MCF 10A (cell line): ENCODE data around the gene BCL2. TPM values are rescaled to one million over a fixed set of nuclear protein-coding genes. Genes with fewer than 3 reads are reported as not detected.

Source experiments
- BruUV-seq: library from RNA; stranded (reverse); fragments of 400-500 nt; replicated peaks from 2 replicates; lab custom pipeline; 2021; lab: Mats Ljungman, UMichigan
- CTCF ChIA-PET: fragments of 300-600 bp; sonication (Branson Sonifier 250); formaldehyde crosslinking; extraction: SDS; loops from one replicate; lab custom pipeline; 2021; ENCODE audit warnings: antibody characterized with exemption, inconsistent platforms; lab: Yijun Ruan, JAX
- POLR2A ChIA-PET: fragments of 300-600, 350-650 bp; sonication (Branson Sonifier 250); formaldehyde crosslinking; extraction: SDS; loops from one replicate; lab custom pipeline; 2020; ENCODE audit warnings: antibody characterized with exemption, inconsistent platforms; lab: Yijun Ruan, JAX
- DNase-seq: peaks from one replicate; pipeline ENCODE4 v3.0.0-alpha.2; 2018; ENCODE audit not compliant: unreplicated experiment
- H3K27ac Mint-ChIP-seq: one replicate; pipeline ENCODE4 v1.8.0; 2022; ENCODE audit warnings: mild to moderate bottlenecking, low read depth, mixed read lengths; ENCODE audit not compliant: unreplicated experiment
- H3K27me3 Mint-ChIP-seq: one replicate; pipeline ENCODE4 v1.8.0; 2022; ENCODE audit warnings: mixed read lengths; ENCODE audit not compliant: insufficient read depth, unreplicated experiment
- H3K36me3 Mint-ChIP-seq: one replicate; pipeline ENCODE4 v1.8.0; 2022; ENCODE audit warnings: mild to moderate bottlenecking, moderate library complexity, mixed read lengths; ENCODE audit not compliant: insufficient read depth, unreplicated experiment
- H3K4me1 Mint-ChIP-seq: one replicate; pipeline ENCODE4 v1.8.0; 2022; ENCODE audit warnings: mixed read lengths; ENCODE audit not compliant: insufficient read depth, unreplicated experiment
- H3K4me3 Mint-ChIP-seq: one replicate; pipeline ENCODE4 v1.8.0; 2022; ENCODE audit warnings: mild to moderate bottlenecking, moderate library complexity, mixed read lengths; ENCODE audit not compliant: unreplicated experiment
- H3K9me3 Mint-ChIP-seq: one replicate; pipeline ENCODE4 v1.8.0; 2022; ENCODE audit warnings: mixed read lengths; ENCODE audit not compliant: unreplicated experiment
- CTCF ChIP-seq: fragments of 200-600 bp; IDR thresholded peaks from one replicate; pipeline ENCODE4 v1.8.0; 2022; ENCODE audit warnings: antibody characterized with exemption, mild to moderate bottlenecking; ENCODE audit not compliant: unreplicated experiment
- intact Hi-C: fragments of 100-400 bp; cut with micrococcal nuclease; formaldehyde crosslinking; loops from 2 replicates; pipeline ENCODE4 v1.14.1; 2022
- total RNA-seq: library from RNA; stranded (reverse); gene quantifications from 2 replicates; pipeline ENCODE4 v1.2.3, GENCODE V29; 2022

Gene BCL2
- total RNA-seq, 1 experiment from 2014 or later: 3.0 TPM

DNA sequence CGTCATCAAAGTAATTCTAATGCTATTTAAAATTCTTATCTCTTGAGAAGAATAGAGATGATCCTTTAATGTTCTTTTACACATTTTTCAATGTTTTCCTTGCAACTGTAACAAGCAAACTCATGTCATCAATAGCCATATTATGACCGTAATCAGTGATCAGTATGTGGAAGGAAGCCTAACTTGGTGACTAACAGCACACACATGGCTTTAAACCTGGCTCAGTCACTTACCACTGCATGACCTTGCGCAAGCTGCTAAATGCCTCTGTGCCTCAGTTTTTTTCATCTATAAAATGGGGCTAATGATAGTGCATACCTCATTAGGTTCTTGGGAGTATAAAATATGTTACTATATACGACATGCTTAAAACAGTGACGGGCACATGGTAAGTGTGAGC lies 149.7 kb downstream of the BCL2 start:
- no peak for TF ChIP-seq CTCF
- no TSS peak for BruUV-seq
- ChIA-PET POLR2A (interaction anchor here (1.1 kb wide), 1 partner anchor 14 kb away, joined by 3 read pairs; no protein-coding TSS in a partner anchor), CTCF (interaction anchor here (1.3 kb wide), 1 partner anchor 17 kb away, joined by 3 read pairs; no protein-coding TSS in a partner anchor)
- Mint-ChIP-seq H3K9me3 (no peaks in the 10 kb centered on the region), H3K27ac (no peak overlapping the region), H3K4me1 (no peaks in the 10 kb centered on the region), H3K36me3 (no peaks in the 10 kb centered on the region), H3K4me3 (no peak overlapping the region), H3K27me3 (no peaks in the 10 kb centered on the region)
- DNase-seq: no peak
- intact Hi-C loops: no loop called here

- intact Hi-C loops: no loop called here
- no TSS peak for BruUV-seq
- H3K4me3 Mint-ChIP-seq: no peak overlapping the region
Measured at GRCh38 chr18:63168287-63168686, 151.3 kb downstream of the BCL2 start.

GRCh38 chr18:63166142-63166541 lies 153.4 kb downstream of the BCL2 start:
- intact Hi-C loops: no loop called here
- no peak overlapping the region for H3K4me3 Mint-ChIP-seq
- BruUV-seq: no TSS peak
- DNase-seq: no peak
- H3K27ac Mint-ChIP-seq: no peak overlapping the region
- ChIA-PET CTCF (interaction anchor here (0.7 kb wide), 1 partner anchor 199 kb away, joined by 3 read pairs; no protein-coding TSS in a partner anchor), POLR2A (no interaction called here)
- TF ChIP-seq CTCF: no peak
- peaks cover 18% of the 10 kb centered on the region for H3K4me1 Mint-ChIP-seq
- H3K27me3 Mint-ChIP-seq: no peaks in the 10 kb centered on the region
- H3K9me3 Mint-ChIP-seq: no peaks in the 10 kb centered on the region
- H3K36me3 Mint-ChIP-seq: no peaks in the 10 kb centered on the region

More at GRCh38 chr18:63168287-63168686, 151.3 kb downstream of the BCL2 start:
- no peak for TF ChIP-seq CTCF
- Mint-ChIP-seq H3K27me3 (no peaks in the 10 kb centered on the region), H3K4me1 (peaks cover under 1% of the 10 kb centered on the region), H3K27ac (no peak overlapping the region), H3K36me3 (no peaks in the 10 kb centered on the region), H3K9me3 (no peaks in the 10 kb centered on the region)
- no peak for DNase-seq
- ChIA-PET CTCF (no interaction called here), POLR2A (no interaction called here)

GRCh38 chr18:63164396-63164795 lies 155.2 kb downstream of the BCL2 start:
- Mint-ChIP-seq H3K9me3 (no peaks in the 10 kb centered on the region), H3K27me3 (no peaks in the 10 kb centered on the region), H3K27ac (no peak overlapping the region), H3K4me3 (no peak overlapping the region), H3K36me3 (no peaks in the 10 kb centered on the region), H3K4me1 (peaks cover 18% of the 10 kb centered on the region)
- intact Hi-C loops: no loop called here
- TF ChIP-seq CTCF: no peak
- ChIA-PET CTCF (interaction anchor here (0.7 to 0.9 kb wide), 2 partner anchors 159 to 274 kb away, joined by 3 to 4 read pairs; no protein-coding TSS in a partner anchor), POLR2A (interaction anchor here (0.5 to 2.4 kb wide), 5 partner anchors 9 to 274 kb away, joined by 3 to 8 read pairs (median 4); no protein-coding TSS in a partner anchor)
- no TSS peak for BruUV-seq
- DNase-seq: no peak
